Endodermal cell (in vitro differentiated cells): Measurements from ENCODE around the gene ARHGAP6. TPM values are rescaled to one million over a fixed set of nuclear protein-coding genes. Genes with fewer than 3 reads are reported as not detected.

Source experiments
- DNase-seq: peaks from one replicate; pipeline ENCODE4 v3.0.0-alpha.2; 2017
- H3K27ac ChIP-seq: 2 replicates; pipeline ENCODE4 v1.5.1; 2013; ENCODE audit warnings: mild to moderate bottlenecking, low read depth, low read length, moderate library complexity
- H3K27me3 ChIP-seq: 2 replicates; pipeline ENCODE4 v1.6.1; 2013; ENCODE audit warnings: mild to moderate bottlenecking, low read length, moderate library complexity; ENCODE audit not compliant: insufficient read depth, control insufficient read depth, poor library complexity, severe bottlenecking
- H3K36me3 ChIP-seq: 2 replicates; pipeline ENCODE4 v1.7.0; 2013; ENCODE audit warnings: mild to moderate bottlenecking, low read length, moderate library complexity; ENCODE audit not compliant: control insufficient read depth, insufficient read depth
- H3K4me1 ChIP-seq: one replicate; pipeline ENCODE4 v1.7.0; 2013; ENCODE audit warnings: low read length; ENCODE audit not compliant: control insufficient read depth, insufficient read depth
- H3K4me3 ChIP-seq: 2 replicates; pipeline ENCODE4 v1.5.1; 2013; ENCODE audit warnings: mild to moderate bottlenecking, low read length, moderate library complexity
- H3K9ac ChIP-seq: 2 replicates; pipeline ENCODE4 v1.6.1; 2013; ENCODE audit warnings: mild to moderate bottlenecking, low read length, moderate library complexity; ENCODE audit not compliant: poor library complexity, severe bottlenecking; ENCODE audit errors: extremely low read depth
- H3K9me3 ChIP-seq: 2 replicates; pipeline ENCODE4 v1.6.1; 2013; ENCODE audit warnings: mild to moderate bottlenecking, low read length, moderate library complexity; ENCODE audit not compliant: control insufficient read depth
- H3K27ac Mint-ChIP-seq: 2 replicates; pipeline ENCODE4 v1.8.0; 2020; ENCODE audit warnings: mixed read lengths
- H3K27me3 Mint-ChIP-seq: 2 replicates; pipeline ENCODE4 v1.8.0; 2021; ENCODE audit warnings: mild to moderate bottlenecking, mixed read lengths; ENCODE audit not compliant: insufficient read depth
- H3K36me3 Mint-ChIP-seq: 2 replicates; pipeline ENCODE4 v1.8.0; 2020; ENCODE audit warnings: low read depth, mixed read lengths
- H3K4me1 Mint-ChIP-seq: 2 replicates; pipeline ENCODE4 v1.8.0; 2020; ENCODE audit warnings: mixed read lengths
- H3K4me3 Mint-ChIP-seq: 2 replicates; pipeline ENCODE4 v1.8.0; 2020; ENCODE audit warnings: mild to moderate bottlenecking, moderate library complexity, mixed read lengths
- H3K9me3 Mint-ChIP-seq: 2 replicates; pipeline ENCODE4 v1.8.0; 2020; ENCODE audit warnings: mild to moderate bottlenecking, mixed read lengths
- WGBS, 2 experiments: methylation state at CpG; one replicate each; pipeline versions ENCODE4 v1.1.5 to v1.1.7; 2013; ENCODE audit warnings: missing lambda C conversion rate in 2 of 2, mixed read lengths in 1 of 2; ENCODE audit not compliant: insufficient coverage in 1 of 2, insufficient read length in 1 of 2; 5-methylcytosine and 5-hydroxymethylcytosine counted together
- total RNA-seq, 2 donors: library from RNA; stranded (reverse); fragmentation: NEBNext Ultra II Directional in 1 of 2; extraction: Animal tissue kit (Norgen Biotek cat#: 25700) in 1 of 2; gene quantifications; 2 replicates in 1 of 2; 3 replicates in 1 of 2; pipeline ENCODE4 v1.2.1, GENCODE V29; 2021
- TF ChIP-seq, protein P1 (sequence below): fragments of 200-600 bp; sonication (generic); conservative IDR thresholded peaks from 2 replicates; pipeline ENCODE4 v1.5.0; 2021; ENCODE audit warnings: antibody characterized with exemption, mild to moderate bottlenecking

ARHGAP6 gene
- total RNA-seq, 2 donors from 2014 or later: 0.48 to 0.73 TPM

- DNase-seq: no peak
- H3K4me3 ChIP-seq: no peak overlapping the region
- Mint-ChIP-seq H3K36me3 (no peaks in the 10 kb centered on the region), H3K9me3 (peaks cover 48% of the 10 kb centered on the region), H3K4me1 (no peaks in the 10 kb centered on the region), H3K4me3 (no peak overlapping the region), H3K27ac (no peak overlapping the region), H3K27me3 (no peaks in the 10 kb centered on the region)
- H3K27ac ChIP-seq: no peak overlapping the region
- 88% methylated on average over 1 of the region's 1 CpG; no CpG with 5 or more reads in 1 of the 2 experiments for WGBS, 2 experiments
- H3K9ac ChIP-seq: no peak overlapping the region
- no peaks in the 10 kb centered on the region for H3K36me3 ChIP-seq
- TF ChIP-seq, protein P1, sequence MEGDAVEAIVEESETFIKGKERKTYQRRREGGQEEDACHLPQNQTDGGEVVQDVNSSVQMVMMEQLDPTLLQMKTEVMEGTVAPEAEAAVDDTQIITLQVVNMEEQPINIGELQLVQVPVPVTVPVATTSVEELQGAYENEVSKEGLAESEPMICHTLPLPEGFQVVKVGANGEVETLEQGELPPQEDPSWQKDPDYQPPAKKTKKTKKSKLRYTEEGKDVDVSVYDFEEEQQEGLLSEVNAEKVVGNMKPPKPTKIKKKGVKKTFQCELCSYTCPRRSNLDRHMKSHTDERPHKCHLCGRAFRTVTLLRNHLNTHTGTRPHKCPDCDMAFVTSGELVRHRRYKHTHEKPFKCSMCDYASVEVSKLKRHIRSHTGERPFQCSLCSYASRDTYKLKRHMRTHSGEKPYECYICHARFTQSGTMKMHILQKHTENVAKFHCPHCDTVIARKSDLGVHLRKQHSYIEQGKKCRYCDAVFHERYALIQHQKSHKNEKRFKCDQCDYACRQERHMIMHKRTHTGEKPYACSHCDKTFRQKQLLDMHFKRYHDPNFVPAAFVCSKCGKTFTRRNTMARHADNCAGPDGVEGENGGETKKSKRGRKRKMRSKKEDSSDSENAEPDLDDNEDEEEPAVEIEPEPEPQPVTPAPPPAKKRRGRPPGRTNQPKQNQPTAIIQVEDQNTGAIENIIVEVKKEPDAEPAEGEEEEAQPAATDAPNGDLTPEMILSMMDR: no peak
- H3K9me3 ChIP-seq: no peaks in the 10 kb centered on the region
- H3K27me3 ChIP-seq: no peaks in the 10 kb centered on the region
- H3K4me1 ChIP-seq: no peaks in the 10 kb centered on the region
Observed at GRCh38 chrX:11464380-11464779, 201.3 kb downstream of the ARHGAP6 start.

DNA sequence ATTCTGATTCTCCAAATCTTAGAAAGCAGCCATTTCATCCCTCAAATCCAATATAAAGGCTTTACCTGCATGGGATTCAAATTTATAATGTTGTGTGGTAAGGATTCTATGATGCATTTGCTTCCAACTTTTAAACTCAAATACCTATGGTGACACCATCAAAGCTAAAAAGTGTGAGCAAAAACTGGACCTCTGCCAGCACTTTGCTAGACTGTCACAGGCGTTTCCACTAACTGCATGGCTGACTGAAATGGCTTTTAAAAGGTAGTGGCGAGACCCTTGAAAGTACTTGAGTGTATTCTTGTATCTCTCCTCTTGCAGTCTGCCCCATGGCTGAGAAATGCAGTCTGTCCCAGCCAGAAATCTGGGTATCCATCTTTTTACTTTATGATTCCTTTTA lies 203.1 kb downstream of the ARHGAP6 start:
- 82 to 88% methylated on average over 2 of the region's 2 CpGs for WGBS, 2 experiments
- TF ChIP-seq, protein P1: no peak

DNA sequence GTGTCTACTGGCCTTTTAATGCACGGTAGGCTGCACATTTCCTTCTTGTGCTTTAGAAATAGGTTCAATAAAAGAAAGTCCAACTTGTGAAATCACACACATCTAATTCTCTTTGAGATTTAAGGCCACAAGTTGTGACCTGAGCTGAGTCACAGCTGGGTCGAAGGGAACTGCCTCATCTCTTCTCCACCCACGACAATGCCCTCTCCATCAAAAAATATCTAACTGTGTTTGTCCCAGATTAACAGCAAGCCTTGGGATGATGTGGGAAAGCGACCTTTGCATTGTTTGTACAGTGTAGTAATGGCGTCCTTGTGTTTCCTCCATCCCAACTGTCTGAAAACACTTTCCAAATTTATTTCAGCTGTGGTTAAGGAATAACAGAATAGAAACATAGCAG lies 203.6 kb downstream of the ARHGAP6 start:
- no peak for DNase-seq
- WGBS, 2 experiments: 80% methylated on average over 4 of the region's 5 CpGs; no CpG with 5 or more reads in 1 of the 2 experiments
- Mint-ChIP-seq H3K27ac (no peak overlapping the region), H3K9me3 (peaks cover 37% of the 10 kb centered on the region), H3K4me3 (no peak overlapping the region), H3K27me3 (no peaks in the 10 kb centered on the region), H3K4me1 (no peaks in the 10 kb centered on the region), H3K36me3 (no peaks in the 10 kb centered on the region)
- no peaks in the 10 kb centered on the region for H3K36me3 ChIP-seq
- H3K9me3 ChIP-seq: no peaks in the 10 kb centered on the region
- H3K27ac ChIP-seq: no peak overlapping the region
- no peaks in the 10 kb centered on the region for H3K27me3 ChIP-seq
- no peaks in the 10 kb centered on the region for H3K4me1 ChIP-seq
- TF ChIP-seq, protein P1: no peak
- no peak overlapping the region for H3K9ac ChIP-seq
- no peak overlapping the region for H3K4me3 ChIP-seq

More for the DNA sequence above, 203.1 kb downstream of the ARHGAP6 start:
- Histone ChIP-seq H3K4me3 (no peak overlapping the region), H3K9me3 (no peaks in the 10 kb centered on the region), H3K4me1 (no peaks in the 10 kb centered on the region), H3K27me3 (no peaks in the 10 kb centered on the region), H3K36me3 (no peaks in the 10 kb centered on the region), H3K27ac (no peak overlapping the region), H3K9ac (no peak overlapping the region)
- Mint-ChIP-seq H3K4me1 (no peaks in the 10 kb centered on the region), H3K27ac (no peak overlapping the region), H3K27me3 (no peaks in the 10 kb centered on the region), H3K4me3 (no peak overlapping the region), H3K9me3 (peaks cover 39% of the 10 kb centered on the region), H3K36me3 (no peaks in the 10 kb centered on the region)
- DNase-seq: no peak
